GM21360 (cell line): Measurements from ENCODE around the gene PRRG2.
"Not testable (repeated sequence)": the region's sequence is repeated elsewhere in the genome, so short reads cannot be mapped to it uniquely, and the experiment has no call there.

Experiments used
- ATAC-seq: cut with Tn5 transposase; IDR thresholded peaks from one replicate; pipeline ENCODE4 v1.9.1; 2021; ENCODE audit warnings: mild to moderate bottlenecking, moderate library complexity; ENCODE audit not compliant: unreplicated experiment

PRRG2 gene

GRCh38 chr19:49599378-49600295, 18.5 kb downstream of the PRRG2 start:
- no peak for ATAC-seq

DNA sequence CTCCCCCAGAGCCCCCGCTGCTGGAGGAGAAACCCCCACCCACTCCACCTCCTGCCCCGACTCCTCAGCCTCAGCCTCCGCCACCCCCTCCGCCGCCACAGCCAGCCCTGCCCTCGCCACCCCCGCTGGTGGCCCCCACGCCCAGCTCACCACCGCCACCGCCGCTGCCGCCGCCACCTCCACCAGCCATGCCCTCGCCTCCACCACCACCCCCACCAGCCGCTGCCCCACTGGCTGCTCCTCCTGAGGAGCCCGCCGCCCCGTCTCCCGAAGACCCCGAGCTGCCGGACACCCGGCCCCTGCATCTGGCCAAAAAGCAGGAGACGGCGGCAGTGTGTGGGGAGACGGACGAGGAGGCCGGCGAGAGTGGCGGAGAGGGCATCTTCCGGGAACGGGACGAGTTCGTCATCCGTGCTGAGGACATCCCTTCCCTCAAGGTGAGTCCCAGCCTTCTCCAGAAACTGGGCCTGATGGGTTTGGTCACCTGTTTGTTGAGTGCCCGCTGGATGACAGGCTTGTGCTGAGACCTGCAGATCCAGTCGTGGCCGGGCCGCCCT, 20.4 kb downstream of the PRRG2 start:
- ATAC-seq, result no peak

DNA sequence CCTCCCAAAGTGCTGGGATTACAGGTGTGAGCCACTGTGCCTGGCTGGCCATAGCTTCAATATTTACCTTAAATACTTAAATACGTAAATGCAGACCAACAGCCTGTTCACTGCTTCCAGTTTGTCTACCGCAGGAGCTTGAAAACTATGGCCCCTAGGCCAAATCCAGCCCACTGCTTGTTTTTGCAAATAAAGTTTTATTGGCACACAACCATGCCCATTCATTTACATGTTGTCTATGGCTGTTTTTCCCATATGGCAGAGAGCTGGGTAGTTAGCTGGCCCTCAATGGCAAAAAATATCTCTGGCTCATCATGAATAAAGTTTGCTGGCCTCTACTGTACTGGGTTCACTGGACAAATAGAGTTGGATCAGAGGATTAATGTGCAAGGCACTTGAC, 21.7 kb downstream of the PRRG2 start:
- no peak for ATAC-seq

DNA sequence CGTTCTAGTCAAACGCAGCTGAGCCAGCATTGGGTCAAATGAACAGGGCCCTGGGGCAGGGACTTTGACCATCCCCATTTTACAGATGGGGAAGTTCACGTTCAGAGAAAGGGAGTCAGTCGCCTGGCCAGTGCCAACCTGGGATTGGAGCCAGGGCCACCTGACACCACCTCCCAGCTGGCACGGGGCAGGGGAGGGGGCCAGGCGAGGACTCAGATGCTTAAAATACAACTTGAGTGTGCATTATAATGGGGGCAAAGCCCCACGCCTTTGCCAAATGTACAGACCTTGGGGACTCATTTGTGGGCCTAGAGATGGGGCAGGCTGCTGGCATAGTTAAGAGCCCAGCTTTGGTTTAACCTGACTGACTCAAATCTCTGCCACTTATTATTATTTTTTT, 24.5 kb downstream of the PRRG2 start:
- no peak for ATAC-seq

GRCh38 chr19:49609499-49610092, 28.5 kb downstream of the PRRG2 start:
- no peak for ATAC-seq

- no peak for ATAC-seq
These were observed 32.3 kb downstream of the PRRG2 start for GRCh38 chr19:49613374-49613773.

DNA sequence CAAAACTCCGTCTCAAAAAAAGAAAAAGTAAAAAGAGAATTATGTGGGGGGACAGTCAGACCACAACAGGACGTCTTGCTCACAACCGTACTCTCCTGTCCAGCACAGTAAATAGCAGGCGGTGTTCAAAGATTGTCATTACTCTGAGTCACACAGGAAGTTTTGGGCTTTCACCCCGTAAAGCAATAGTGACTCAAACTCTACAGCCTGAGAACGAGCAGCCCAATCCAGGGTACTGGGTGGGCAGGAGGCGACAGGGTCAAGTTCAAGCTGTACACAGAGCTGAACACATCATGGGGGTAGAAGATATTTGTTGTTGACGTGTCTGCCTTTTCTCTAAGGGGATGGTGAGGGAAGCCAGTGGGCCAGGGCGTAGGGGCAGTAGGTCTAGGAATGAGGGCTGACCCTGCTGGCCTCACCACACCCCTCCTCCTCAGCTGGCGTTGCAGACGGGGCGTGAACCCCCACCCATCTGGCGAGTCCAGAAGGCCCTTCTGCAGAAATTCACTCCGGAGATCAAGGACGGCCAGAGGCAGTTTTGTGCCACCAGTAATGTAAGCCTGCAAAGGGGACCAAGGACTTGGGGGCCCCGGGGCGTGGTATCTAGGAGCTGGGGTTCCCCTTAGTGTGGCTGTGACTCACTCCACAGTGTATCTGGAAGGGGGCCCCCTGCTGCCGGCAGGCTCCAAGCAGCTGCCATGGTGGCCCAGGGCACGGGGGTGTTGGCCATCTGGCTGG, 33.1 kb downstream of the PRRG2 start:
- ATAC-seq, result no peak

- no peak for ATAC-seq
These were observed 34.7 kb downstream of the PRRG2 start for GRCh38 chr19:49615861-49616260.

- ATAC-seq, result no peak
These were observed 35.4 kb downstream of the PRRG2 start for GRCh38 chr19:49616532-49616931.

GRCh38 chr19:49616945-49617344, 35.8 kb downstream of the PRRG2 start:
- no peak for ATAC-seq

DNA sequence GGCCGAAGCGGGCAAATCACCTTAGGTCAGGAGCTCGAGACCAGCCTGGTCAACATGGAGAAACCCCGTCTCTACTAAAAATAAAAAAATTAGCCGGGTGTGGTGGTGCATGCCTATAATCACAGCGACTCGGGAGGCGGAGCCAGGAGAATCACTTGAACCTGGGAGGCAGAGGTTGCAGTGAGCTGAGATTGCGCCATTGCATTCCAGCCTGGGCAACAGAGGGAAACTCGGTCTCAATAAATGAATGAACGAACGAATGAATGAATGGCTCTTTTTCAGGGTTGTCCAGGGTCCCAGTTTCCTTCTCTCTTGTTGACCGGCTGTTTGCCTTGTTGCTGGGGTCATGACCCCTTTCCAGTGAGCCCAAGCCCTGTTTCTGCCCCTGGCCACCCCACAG, 36.7 kb downstream of the PRRG2 start:
- ATAC-seq, result not testable (repeated sequence)

GRCh38 chr19:49624967-49625910, 44.1 kb downstream of the PRRG2 start:
- ATAC-seq, result no peak

DNA sequence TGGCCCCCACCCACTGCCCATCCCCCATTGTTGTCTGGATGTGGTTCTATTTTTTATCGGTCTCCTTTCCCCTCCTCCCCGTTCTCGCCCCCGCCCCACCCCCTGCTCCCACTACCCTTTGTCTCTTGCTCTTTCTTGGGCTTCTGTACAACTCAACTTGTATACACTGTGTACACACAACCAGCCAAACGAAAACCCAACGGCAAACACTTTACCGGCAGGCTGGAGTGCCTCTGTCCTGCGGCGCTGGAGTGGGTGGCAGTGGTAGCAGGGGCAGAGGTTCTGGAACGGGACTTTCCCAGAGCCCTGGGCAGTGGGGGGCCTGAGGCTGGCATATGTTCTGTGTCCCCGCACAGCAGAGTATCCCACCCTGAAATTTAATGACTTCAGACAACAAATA, 45.1 kb downstream of the PRRG2 start:
- no peak for ATAC-seq

- ATAC-seq, result no peak
These were observed 48.5 kb downstream of the PRRG2 start for GRCh38 chr19:49629659-49630058.

- no peak for ATAC-seq
These were observed 50.0 kb downstream of the PRRG2 start for GRCh38 chr19:49631014-49631588.

- no peak for ATAC-seq
These were observed 50.6 kb downstream of the PRRG2 start for GRCh38 chr19:49631610-49632192.

GRCh38 chr19:49632576-49632975, 51.5 kb downstream of the PRRG2 start:
- no peak for ATAC-seq

GRCh38 chr19:49633273-49633672, 52.2 kb downstream of the PRRG2 start:
- not testable (repeated sequence) for ATAC-seq

DNA sequence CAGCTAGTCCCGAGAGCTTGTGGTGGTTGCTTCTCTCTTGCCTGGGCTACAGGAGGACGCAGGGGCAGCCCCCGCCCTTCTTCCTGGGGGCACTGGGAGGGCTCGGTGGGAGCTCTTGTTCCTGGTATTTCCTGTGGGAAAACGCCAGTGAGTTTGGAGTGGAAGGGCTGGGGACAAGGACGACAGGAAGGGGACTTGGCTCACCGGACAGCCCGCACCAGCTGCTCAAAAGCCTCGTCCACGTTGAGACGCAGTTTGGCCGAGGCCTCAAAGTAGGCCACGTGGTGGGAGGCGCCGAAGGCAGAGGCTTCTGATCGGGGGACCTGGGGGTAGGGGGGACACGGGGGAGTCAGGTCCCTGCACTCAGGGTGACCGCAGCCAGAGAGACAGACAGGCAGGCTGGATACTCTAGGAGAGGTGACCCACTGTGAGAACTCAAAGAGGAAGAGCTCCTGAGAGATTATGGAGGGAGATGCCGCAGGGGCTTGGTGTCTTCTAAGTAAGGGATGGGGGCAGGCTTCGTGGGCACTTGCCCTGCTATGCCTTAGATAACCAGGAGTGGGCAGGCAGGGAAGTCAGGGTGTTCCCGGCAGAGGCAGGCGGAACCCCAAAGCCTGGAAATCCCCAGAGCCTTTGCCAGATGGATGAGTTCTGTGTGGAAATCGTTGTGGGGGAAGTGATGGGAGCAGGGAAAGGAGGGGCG, 54.6 kb downstream of the PRRG2 start:
- no peak for ATAC-seq
